Ramos (cell line): ENCODE data around the gene SP110.
"Not testable (repeated sequence)": the region's sequence is repeated elsewhere in the genome, so short reads cannot be mapped to it uniquely, and the experiment has no call there.

ENCODE experiments used
- in situ Hi-C: fragments of 300-500 bp; cut with MboI; formaldehyde crosslinking; loops from one replicate; pipeline ENCODE4 v1.14.3; 2022; ENCODE audit warnings: low sequenced_read_pairs; ENCODE audit not compliant: unreplicated experiment

The SP110 gene

GRCh38 chr2:230226051-230226551, 6.3 kb upstream of the SP110 start:
- in situ Hi-C loops = no loop called here

- in situ Hi-C loops = no loop called here
Measured at GRCh38 chr2:230225486-230225885, 5.7 kb upstream of the SP110 start, which contains the start of gene SP140. Gene SP140, plus strand, starts transcription at chr2:230225736. Its CDS starts 109 bp downstream, at chr2:230225845.

GRCh38 chr2:230224458-230224857, 4.7 kb upstream of the SP110 start:
- in situ Hi-C loops = no loop called here

- in situ Hi-C loops = not testable (repeated sequence)
Measured at GRCh38 chr2:230222829-230223228, 3.0 kb upstream of the SP110 start.

GRCh38 chr2:230221493-230221892, 1.7 kb upstream of the SP110 start:
- in situ Hi-C loops = no loop called here

GRCh38 chr2:230220347-230220969, 674 bp upstream of the SP110 start:
- in situ Hi-C loops = no loop called here

- in situ Hi-C loops = no loop called here
Measured at GRCh38 chr2:230218421-230218820, 1.4 kb downstream of the SP110 start.

GRCh38 chr2:230217424-230217823, 2.4 kb downstream of the SP110 start:
- in situ Hi-C loops = no loop called here

GRCh38 chr2:230216489-230216888, 3.3 kb downstream of the SP110 start:
- in situ Hi-C loops = no loop called here

- in situ Hi-C loops = loop anchor here (10.0 kb wide), 1 partner anchor 395 kb away; no protein-coding TSS in a partner anchor
Measured at GRCh38 chr2:230209422-230210051, 10.2 kb downstream of the SP110 start.

- in situ Hi-C loops = loop anchor here (10.0 kb wide), 1 partner anchor 396 kb away; no protein-coding TSS in a partner anchor
Measured at GRCh38 chr2:230208576-230208975, 11.2 kb downstream of the SP110 start.

GRCh38 chr2:230205721-230206120, 14.1 kb downstream of the SP110 start:
- in situ Hi-C loops = loop anchor here (10.0 kb wide), 1 partner anchor 399 kb away; no protein-coding TSS in a partner anchor

GRCh38 chr2:230205034-230205433, 14.8 kb downstream of the SP110 start:
- in situ Hi-C loops = loop anchor here (10.0 kb wide), 1 partner anchor 400 kb away; no protein-coding TSS in a partner anchor

GRCh38 chr2:230203110-230203676, 16.6 kb downstream of the SP110 start:
- in situ Hi-C loops = loop anchor here (10.0 kb wide), 1 partner anchor 402 kb away; no protein-coding TSS in a partner anchor

- in situ Hi-C loops = loop anchor here (10.0 kb wide), 1 partner anchor 402 kb away; no protein-coding TSS in a partner anchor
Measured at GRCh38 chr2:230202430-230203109, 17.2 kb downstream of the SP110 start.

- in situ Hi-C loops = no loop called here
Measured at GRCh38 chr2:230184727-230185578, 34.8 kb downstream of the SP110 start.

- in situ Hi-C loops = no loop called here
Measured at GRCh38 chr2:230181195-230181594, 38.6 kb downstream of the SP110 start.

GRCh38 chr2:230179907-230180306, 39.9 kb downstream of the SP110 start:
- in situ Hi-C loops = no loop called here
